ENCODE results near the gene SCTR. TPM values are rescaled to one million over a fixed set of nuclear protein-coding genes. Genes with fewer than 3 reads are reported as not detected.

Gene SCTR
- total and polyA plus RNA-seq, 2 of the 13 experiments (the other 11 are each of a cell fraction or from before 2014, with no cell fraction given), result not detected

- TF ChIP-seq ZNF772 (CRISPR knock-in tag; IDR thresholded peaks at IDR 0.05) (no peak), ZNF20 (CRISPR knock-in tag; IDR thresholded peaks at IDR 0.05) (no peak), LRRFIP1 (CRISPR knock-in tag; conservative IDR thresholded peaks at IDR 0.05) (no peak), ZNF580 (CRISPR knock-in tag; IDR thresholded peaks at IDR 0.05; ENCODE audit: borderline replicate concordance, low read depth) (no peak; the same call in 1 of the 2 replicates), ZNF558 (CRISPR knock-in tag; IDR thresholded peaks at IDR 0.05; ENCODE audit: borderline replicate concordance) (no peak), RAD21 (CRISPR knock-in tag; IDR thresholded peaks at IDR 0.05) (peak; percentile 64; the same call in 1 of the 2 replicates), PITX1 (CRISPR knock-in tag; IDR thresholded peaks at IDR 0.05) (no peak), ZNF564 (CRISPR knock-in tag; IDR thresholded peaks at IDR 0.05) (no peak), ZNF501 (CRISPR knock-in tag; IDR thresholded peaks at IDR 0.05) (0 out of 2 replicates have a peak, but pooled peaks have one; percentile 21), CENPBD1 (CRISPR knock-in tag; IDR thresholded peaks at IDR 0.05; ENCODE audit: borderline replicate concordance, low read depth) (no peak), ARNTL (CRISPR knock-in tag; IDR thresholded peaks at IDR 0.05) (no peak), NFYC (CRISPR knock-in tag; IDR thresholded peaks at IDR 0.05) (no peak), FOXK1 (CRISPR knock-in tag; IDR thresholded peaks at IDR 0.05; ENCODE audit: borderline replicate concordance, low read depth) (peak; percentile 34; the same call in 1 of the 2 replicates), ADNP (CRISPR knock-in tag; IDR thresholded peaks at IDR 0.05) (no peak), CBX1 (IDR thresholded peaks at IDR 0.05; ENCODE audit: low read depth) (no peak)
- TF ChIP-seq, protein P1, sequence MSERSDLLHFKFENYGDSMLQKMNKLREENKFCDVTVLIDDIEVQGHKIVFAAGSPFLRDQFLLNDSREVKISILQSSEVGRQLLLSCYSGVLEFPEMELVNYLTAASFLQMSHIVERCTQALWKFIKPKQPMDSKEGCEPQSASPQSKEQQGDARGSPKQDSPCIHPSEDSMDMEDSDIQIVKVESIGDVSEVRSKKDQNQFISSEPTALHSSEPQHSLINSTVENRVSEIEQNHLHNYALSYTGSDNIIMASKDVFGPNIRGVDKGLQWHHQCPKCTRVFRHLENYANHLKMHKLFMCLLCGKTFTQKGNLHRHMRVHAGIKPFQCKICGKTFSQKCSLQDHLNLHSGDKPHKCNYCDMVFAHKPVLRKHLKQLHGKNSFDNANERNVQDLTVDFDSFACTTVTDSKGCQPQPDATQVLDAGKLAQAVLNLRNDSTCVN (CRISPR knock-in tag; IDR thresholded peaks at IDR 0.05; ENCODE audit: borderline replicate concordance), result 0 out of 2 replicates have a peak, but pooled peaks have one; percentile 39
Measured at GRCh38 chr2:119517433-119517832, 6.8 kb downstream of the SCTR start (continued).
